ENCODE measurements around the gene CAPZB.

CAPZB gene

GRCh38 chr1:19489996-19490395 is 4.7 kb upstream of the CAPZB start:
- Histone ChIP-seq H2AFZ (ENCODE audit: low read depth, low read length, severe bottlenecking) (no peak overlapping the region), H3K4me3 (ENCODE audit: insufficient read depth, low read length, poor library complexity, severe bottlenecking) (no peak overlapping the region), H4K20me1 (ENCODE audit: low read depth, low read length) (no peaks in the 10 kb centered on the region; the same call in 1 of the 2 replicates), H3K36me3 (ENCODE audit: low read length) (no peaks in the 10 kb centered on the region), H3K9me3 (ENCODE audit: insufficient read depth, low read length) (no peaks in the 10 kb centered on the region), H3K27me3 (ENCODE audit: low read length) (no peaks in the 10 kb centered on the region), H3K9ac (ENCODE audit: low read length) (no peak overlapping the region), H3K79me2 (ENCODE audit: insufficient read depth, low read length) (peaks cover 3% of the 10 kb centered on the region), H3F3A (ENCODE audit: insufficient read depth) (0 out of 2 replicates have a peak, but pooled peaks cover 4% of the 10 kb centered on the region), H3K27ac (ENCODE audit: low read depth, low read length) (no peak overlapping the region), H3K4me2 (ENCODE audit: low read depth, low read length, poor library complexity, severe bottlenecking) (no peak overlapping the region), H3K9me2 (replicated peaks; ENCODE audit: insufficient read depth, low read length) (no peaks in the 10 kb centered on the region)
- no peak for TF ChIP-seq EZH2phosphoT487 (conservative IDR thresholded peaks at IDR 0.05; ENCODE audit: low read length)
- TF ChIP-seq CTCF (IDR thresholded peaks at IDR 0.05; ENCODE audit: insufficient read depth, low read length, poor library complexity, severe bottlenecking): no peak

- no peaks in the 10 kb centered on the region for H3K27me3 ChIP-seq (ENCODE audit: low read length)
- no peak overlapping the region for H3K4me2 ChIP-seq (ENCODE audit: low read depth, low read length, poor library complexity, severe bottlenecking)
- H2AFZ ChIP-seq (ENCODE audit: low read depth, low read length, severe bottlenecking): no peak overlapping the region
- H3K9me2 ChIP-seq (replicated peaks; ENCODE audit: insufficient read depth, low read length): no peaks in the 10 kb centered on the region
- peaks cover 8% of the 10 kb centered on the region; the same call in 1 of the 2 replicates for H4K20me1 ChIP-seq (ENCODE audit: low read depth, low read length)
- no peaks in the 10 kb centered on the region for H3K36me3 ChIP-seq (ENCODE audit: low read length)
- 0 out of 2 replicates have a peak, but pooled peaks cover 4% of the 10 kb centered on the region for H3F3A ChIP-seq (ENCODE audit: insufficient read depth)
- no peak overlapping the region for H3K27ac ChIP-seq (ENCODE audit: low read depth, low read length)
- no peak overlapping the region for H3K9ac ChIP-seq (ENCODE audit: low read length)
- TF ChIP-seq EZH2phosphoT487 (conservative IDR thresholded peaks at IDR 0.05; ENCODE audit: low read length) (no peak), CTCF (IDR thresholded peaks at IDR 0.05; ENCODE audit: insufficient read depth, low read length, poor library complexity, severe bottlenecking) (no peak)
- H3K79me2 ChIP-seq (ENCODE audit: insufficient read depth, low read length): peaks cover 21% of the 10 kb centered on the region
- H3K9me3 ChIP-seq (ENCODE audit: insufficient read depth, low read length): no peaks in the 10 kb centered on the region
- H3K4me3 ChIP-seq (ENCODE audit: insufficient read depth, low read length, poor library complexity, severe bottlenecking): no peak overlapping the region
Observed at GRCh38 chr1:19488136-19488535, 2.8 kb upstream of the CAPZB start.

- Histone ChIP-seq H3K27me3 (ENCODE audit: low read length) (no peaks in the 10 kb centered on the region), H3K79me2 (ENCODE audit: insufficient read depth, low read length) (peaks cover 54% of the 10 kb centered on the region), H3K9ac (ENCODE audit: low read length) (peak overlapping the region; percentile 99), H3K4me2 (ENCODE audit: low read depth, low read length, poor library complexity, severe bottlenecking) (peak overlapping the region; percentile 76), H2AFZ (ENCODE audit: low read depth, low read length, severe bottlenecking) (no peak overlapping the region), H3K4me3 (ENCODE audit: insufficient read depth, low read length, poor library complexity, severe bottlenecking) (peak overlapping the region; percentile 99), H3K36me3 (ENCODE audit: low read length) (no peaks in the 10 kb centered on the region), H4K20me1 (ENCODE audit: low read depth, low read length) (peaks cover 21% of the 10 kb centered on the region), H3K9me2 (replicated peaks; ENCODE audit: insufficient read depth, low read length) (no peaks in the 10 kb centered on the region), H3F3A (ENCODE audit: insufficient read depth) (0 out of 2 replicates have a peak, but pooled peaks cover 4% of the 10 kb centered on the region), H3K27ac (ENCODE audit: low read depth, low read length) (peak overlapping the region; percentile 72), H3K9me3 (ENCODE audit: insufficient read depth, low read length) (no peaks in the 10 kb centered on the region)
- TF ChIP-seq CTCF (IDR thresholded peaks at IDR 0.05; ENCODE audit: insufficient read depth, low read length, poor library complexity, severe bottlenecking): no peak
- TF ChIP-seq EZH2phosphoT487 (conservative IDR thresholded peaks at IDR 0.05; ENCODE audit: low read length): no peak
Observed at GRCh38 chr1:19484798-19485361, 459 bp downstream of the CAPZB start.
